Measurements from ENCODE around the gene AR. TPM values are rescaled to one million over a fixed set of nuclear protein-coding genes. Genes with fewer than 3 reads are reported as not detected.

The AR gene
- total and polyA plus RNA-seq, 2 of the 8 experiments (the other 6 are each of a cell fraction or from before 2014, with no cell fraction given), result 7.1 to 10.7 TPM

- CTCF ChIA-PET (ENCODE audit: partially characterized antibody), result no interaction called here
- H3K56ac ChIP-seq (replicated peaks; ENCODE audit: insufficient read length, low read depth, low read length), result no peak overlapping the region
- no peak overlapping the region for H2AFZ ChIP-seq (ENCODE audit: low read length)
- H3K27ac ChIP-seq (ENCODE audit: low read depth, low read length), result no peak overlapping the region
- H4K5ac ChIP-seq (ENCODE audit: insufficient read length, low read depth, low read length), result no peak overlapping the region
- no peak overlapping the region for H4K91ac ChIP-seq (replicated peaks; ENCODE audit: insufficient read length, low read length)
- no peaks in the 10 kb centered on the region for H4K20me1 ChIP-seq (replicated peaks in 1 of 2; ENCODE audit: control insufficient read depth in 1 of 2, insufficient read depth in 2 of 2, low read length in 2 of 2)
- no peak overlapping the region for H2BK5ac ChIP-seq (ENCODE audit: low read depth, low read length)
- no peaks in the 10 kb centered on the region for H3K23me2 ChIP-seq (ENCODE audit: low read depth, low read length)
- no peaks in the 10 kb centered on the region for H3K79me1 ChIP-seq (ENCODE audit: low read depth, low read length)
- H3K27me3 ChIP-seq (replicated peaks in 1 of 4; ENCODE audit: control insufficient read depth in 3 of 4, extremely low read depth in 1 of 4, insufficient read depth in 3 of 4, low read length in 3 of 4), result no peaks in the 10 kb centered on the region
- no peak overlapping the region for H2BK15ac ChIP-seq (ENCODE audit: low read length)
- no peaks in the 10 kb centered on the region for H3K9me3 ChIP-seq (ENCODE audit: insufficient read depth in 2 of 2, low read depth in 1 of 2, low read length in 1 of 2)
- WGBS, 2 experiments (ENCODE audit: extremely low coverage in 1 of 2, insufficient coverage in 1 of 2, insufficient read length in 1 of 2, insufficient replicate concordance in 2 of 2, low coverage in 1 of 2, low lambda C conversion rate in 2 of 2, missing lambda C conversion rate in 1 of 2), result 87% methylated on average over 6 of the region's 6 CpGs; no CpG with 5 or more reads in 1 of the 2 experiments
- H3K4me3 ChIP-seq (ENCODE audit: extremely low read depth in 1 of 4, insufficient read depth in 2 of 4, low read depth in 3 of 4, low read length in 4 of 4), result no peak overlapping the region
- H3K4me1 ChIP-seq (replicated peaks in 1 of 4; ENCODE audit: control insufficient read depth in 3 of 4, insufficient read depth in 4 of 4, low read length in 3 of 4), result no peaks in the 10 kb centered on the region
- H3K23ac ChIP-seq (ENCODE audit: insufficient read length), result no peak overlapping the region
- no peaks in the 10 kb centered on the region for H3K79me2 ChIP-seq (ENCODE audit: control insufficient read depth in 1 of 2, insufficient read depth in 2 of 2, low read length in 2 of 2)
- no peak overlapping the region for H3K18ac ChIP-seq (ENCODE audit: extremely low read depth, low read length)
- H3K9ac ChIP-seq (replicated peaks in 1 of 4; ENCODE audit: extremely low read depth in 1 of 4, low read depth in 3 of 4, low read length in 3 of 4), result no peak overlapping the region
- no peak overlapping the region for H3K4ac ChIP-seq (replicated peaks; ENCODE audit: insufficient read length, low read depth, low read length)
- no peak overlapping the region for H3K4me2 ChIP-seq (ENCODE audit: insufficient read depth in 1 of 2, low read depth in 2 of 2, low read length in 2 of 2)
- H2AK5ac ChIP-seq (ENCODE audit: low read depth, low read length), result no peak overlapping the region
- H4K8ac ChIP-seq (ENCODE audit: extremely low read depth, insufficient read depth, low read length), result no peak overlapping the region
- no peak for DNase-seq (ENCODE audit: low read depth in 1 of 2, low spot score in 2 of 2)
- no peak overlapping the region for H3K14ac ChIP-seq (ENCODE audit: insufficient read length)
- POLR2A ChIA-PET (ENCODE audit: partially characterized antibody), result no interaction called here
- H3K36me3 ChIP-seq (ENCODE audit: control insufficient read depth in 2 of 4, insufficient read depth in 4 of 4, low read length in 3 of 4), result no peaks in the 10 kb centered on the region; a peak in 1 of 8 replicates
- no peak overlapping the region for H2BK12ac ChIP-seq (ENCODE audit: low read depth, low read length)
- no peak for FAIRE-seq
- H2BK120ac ChIP-seq (replicated peaks; ENCODE audit: low read depth, low read length), result no peak overlapping the region
- no peak overlapping the region for H2BK20ac ChIP-seq (ENCODE audit: low read length)
- TF ChIP-seq JUN (IDR thresholded peaks at IDR 0.05; ENCODE audit: low read depth, low read length) (no peak), TAF1 (IDR thresholded peaks at IDR 0.05; ENCODE audit: low read depth, low read length) (no peak), CHD2 (IDR thresholded peaks at IDR 0.05; ENCODE audit: low read length) (no peak)
Observed at GRCh38 chrX:67651437-67652142, 107.8 kb downstream of the AR start.

Data from H1 (cell line).